Activated T-cell treated with anti-CD3 and anti-CD28 coated beads, Interleukin-2, amount 50 U/mL, for 24 hours (primary cell): ENCODE data around the gene TMEFF2.
"Not testable (repeated sequence)": the region's sequence is repeated elsewhere in the genome, so short reads cannot be mapped to it uniquely, and the experiment has no call there.

Experiments
- DNase-seq: peaks from one replicate; pipeline ENCODE4 v3.0.0-alpha.2; 2020
- H3K27ac Mint-ChIP-seq: 2 replicates; pipeline ENCODE4 v1.8.0; 2020; ENCODE audit warnings: mild to moderate bottlenecking, mixed read lengths
- H3K27me3 Mint-ChIP-seq: 2 replicates; pipeline ENCODE4 v1.8.0; 2020; ENCODE audit warnings: mixed read lengths
- H3K36me3 Mint-ChIP-seq: 2 replicates; pipeline ENCODE4 v1.8.0; 2020; ENCODE audit warnings: low read depth, mixed read lengths
- H3K4me1 Mint-ChIP-seq: 2 replicates; pipeline ENCODE4 v1.8.0; 2020; ENCODE audit warnings: low read depth, mixed read lengths
- H3K4me3 Mint-ChIP-seq: 2 replicates; pipeline ENCODE4 v1.8.0; 2020; ENCODE audit warnings: mild to moderate bottlenecking, moderate library complexity, mixed read lengths
- H3K9me3 Mint-ChIP-seq: 2 replicates; pipeline ENCODE4 v1.8.0; 2020; ENCODE audit warnings: mixed read lengths

TMEFF2 gene

GRCh38 chr2:192157776-192158175 is 37.0 kb downstream of the TMEFF2 start:
- H3K4me1 Mint-ChIP-seq, result peaks cover 11% of the 10 kb centered on the region
- H3K27me3 Mint-ChIP-seq, result peaks cover 13% of the 10 kb centered on the region
- no peak overlapping the region for H3K4me3 Mint-ChIP-seq
- no peak for DNase-seq
- no peaks in the 10 kb centered on the region for H3K36me3 Mint-ChIP-seq
- H3K27ac Mint-ChIP-seq, result no peak overlapping the region
- H3K9me3 Mint-ChIP-seq, result no peaks in the 10 kb centered on the region

- Mint-ChIP-seq H3K4me3 (no peak overlapping the region), H3K36me3 (no peaks in the 10 kb centered on the region), H3K4me1 (no peaks in the 10 kb centered on the region), H3K27ac (no peak overlapping the region), H3K27me3 (peaks cover 13% of the 10 kb centered on the region), H3K9me3 (no peaks in the 10 kb centered on the region)
- DNase-seq, result no peak
These were observed 39.1 kb downstream of the TMEFF2 start for GRCh38 chr2:192155511-192156118.

GRCh38 chr2:192153561-192153960 is 41.2 kb downstream of the TMEFF2 start:
- Mint-ChIP-seq H3K4me3 (no peak overlapping the region), H3K36me3 (no peaks in the 10 kb centered on the region), H3K9me3 (no peaks in the 10 kb centered on the region), H3K4me1 (no peaks in the 10 kb centered on the region), H3K27ac (no peak overlapping the region), H3K27me3 (peaks cover 13% of the 10 kb centered on the region)
- DNase-seq, result no peak

GRCh38 chr2:192151853-192152252 is 42.9 kb downstream of the TMEFF2 start:
- H3K4me1 Mint-ChIP-seq, result no peaks in the 10 kb centered on the region
- no peak overlapping the region for H3K4me3 Mint-ChIP-seq
- H3K36me3 Mint-ChIP-seq, result no peaks in the 10 kb centered on the region
- DNase-seq, result no peak
- peaks cover 15% of the 10 kb centered on the region for H3K27me3 Mint-ChIP-seq
- H3K27ac Mint-ChIP-seq, result no peak overlapping the region
- no peaks in the 10 kb centered on the region for H3K9me3 Mint-ChIP-seq

GRCh38 chr2:192150166-192150565 is 44.6 kb downstream of the TMEFF2 start:
- Mint-ChIP-seq H3K9me3 (no peaks in the 10 kb centered on the region), H3K4me3 (no peak overlapping the region), H3K27ac (no peak overlapping the region), H3K4me1 (peaks cover 2% of the 10 kb centered on the region), H3K27me3 (peaks cover 20% of the 10 kb centered on the region), H3K36me3 (no peaks in the 10 kb centered on the region)
- no peak for DNase-seq

- no peaks in the 10 kb centered on the region for H3K36me3 Mint-ChIP-seq
- no peak overlapping the region for H3K27ac Mint-ChIP-seq
- no peak for DNase-seq
- H3K4me1 Mint-ChIP-seq, result peaks cover 2% of the 10 kb centered on the region
- H3K9me3 Mint-ChIP-seq, result no peaks in the 10 kb centered on the region
- no peak overlapping the region for H3K4me3 Mint-ChIP-seq
- peaks cover 7% of the 10 kb centered on the region for H3K27me3 Mint-ChIP-seq
These were observed 46.0 kb downstream of the TMEFF2 start for GRCh38 chr2:192148620-192149321.

- Mint-ChIP-seq H3K4me3 (no peak overlapping the region), H3K36me3 (no peaks in the 10 kb centered on the region), H3K9me3 (no peaks in the 10 kb centered on the region), H3K27me3 (peaks cover 7% of the 10 kb centered on the region), H3K4me1 (peaks cover 2% of the 10 kb centered on the region), H3K27ac (no peak overlapping the region)
- no peak for DNase-seq
These were observed 46.5 kb downstream of the TMEFF2 start for GRCh38 chr2:192148241-192148619.

- Mint-ChIP-seq H3K4me1 (peaks cover 2% of the 10 kb centered on the region), H3K36me3 (no peaks in the 10 kb centered on the region), H3K4me3 (no peak overlapping the region), H3K9me3 (no peaks in the 10 kb centered on the region), H3K27me3 (peaks cover 15% of the 10 kb centered on the region), H3K27ac (no peak overlapping the region)
- no peak for DNase-seq
These were observed 48.4 kb downstream of the TMEFF2 start for GRCh38 chr2:192146069-192147015.

GRCh38 chr2:192145496-192145895 is 49.2 kb downstream of the TMEFF2 start:
- H3K27me3 Mint-ChIP-seq, result peaks cover 15% of the 10 kb centered on the region
- H3K9me3 Mint-ChIP-seq, result no peaks in the 10 kb centered on the region
- DNase-seq, result no peak
- H3K27ac Mint-ChIP-seq, result no peak overlapping the region
- peaks cover 2% of the 10 kb centered on the region for H3K4me1 Mint-ChIP-seq
- H3K36me3 Mint-ChIP-seq, result no peaks in the 10 kb centered on the region
- no peak overlapping the region for H3K4me3 Mint-ChIP-seq

GRCh38 chr2:192140236-192140839 is 54.4 kb downstream of the TMEFF2 start:
- Mint-ChIP-seq H3K4me3 (no peak overlapping the region), H3K27ac (no peak overlapping the region), H3K36me3 (no peaks in the 10 kb centered on the region), H3K4me1 (no peaks in the 10 kb centered on the region), H3K27me3 (peaks cover 18% of the 10 kb centered on the region), H3K9me3 (no peaks in the 10 kb centered on the region)
- DNase-seq, result no peak

- Mint-ChIP-seq H3K4me3 (no peak overlapping the region), H3K27ac (no peak overlapping the region), H3K27me3 (peaks cover 18% of the 10 kb centered on the region), H3K9me3 (no peaks in the 10 kb centered on the region), H3K4me1 (no peaks in the 10 kb centered on the region), H3K36me3 (no peaks in the 10 kb centered on the region)
- no peak for DNase-seq
These were observed 54.9 kb downstream of the TMEFF2 start for GRCh38 chr2:192139813-192140212.

GRCh38 chr2:192137451-192137850 is 57.3 kb downstream of the TMEFF2 start:
- DNase-seq, result no peak
- no peaks in the 10 kb centered on the region for H3K36me3 Mint-ChIP-seq
- no peaks in the 10 kb centered on the region for H3K4me1 Mint-ChIP-seq
- no peak overlapping the region for H3K27ac Mint-ChIP-seq
- H3K4me3 Mint-ChIP-seq, result no peak overlapping the region
- peaks cover 12% of the 10 kb centered on the region for H3K27me3 Mint-ChIP-seq
- H3K9me3 Mint-ChIP-seq, result no peaks in the 10 kb centered on the region

- H3K4me1 Mint-ChIP-seq, H3K9me3 Mint-ChIP-seq, DNase-seq, H3K4me3 Mint-ChIP-seq, H3K27me3 Mint-ChIP-seq, H3K27ac Mint-ChIP-seq, H3K36me3 Mint-ChIP-seq: not testable (repeated sequence)
These were observed 62.1 kb downstream of the TMEFF2 start for GRCh38 chr2:192132604-192133003.

GRCh38 chr2:192130312-192130711 is 64.4 kb downstream of the TMEFF2 start:
- not testable (repeated sequence) for H3K36me3 Mint-ChIP-seq, H3K4me3 Mint-ChIP-seq, H3K9me3 Mint-ChIP-seq, H3K4me1 Mint-ChIP-seq, H3K27ac Mint-ChIP-seq, H3K27me3 Mint-ChIP-seq, DNase-seq
